Measurements from ENCODE around the gene RBM34. TPM values are rescaled to one million over a fixed set of nuclear protein-coding genes. Genes with fewer than 3 reads are reported as not detected.

The RBM34 gene
- total RNA-seq, 1 donor, result 55.0 TPM

- TF ChIP-seq, protein P1, sequence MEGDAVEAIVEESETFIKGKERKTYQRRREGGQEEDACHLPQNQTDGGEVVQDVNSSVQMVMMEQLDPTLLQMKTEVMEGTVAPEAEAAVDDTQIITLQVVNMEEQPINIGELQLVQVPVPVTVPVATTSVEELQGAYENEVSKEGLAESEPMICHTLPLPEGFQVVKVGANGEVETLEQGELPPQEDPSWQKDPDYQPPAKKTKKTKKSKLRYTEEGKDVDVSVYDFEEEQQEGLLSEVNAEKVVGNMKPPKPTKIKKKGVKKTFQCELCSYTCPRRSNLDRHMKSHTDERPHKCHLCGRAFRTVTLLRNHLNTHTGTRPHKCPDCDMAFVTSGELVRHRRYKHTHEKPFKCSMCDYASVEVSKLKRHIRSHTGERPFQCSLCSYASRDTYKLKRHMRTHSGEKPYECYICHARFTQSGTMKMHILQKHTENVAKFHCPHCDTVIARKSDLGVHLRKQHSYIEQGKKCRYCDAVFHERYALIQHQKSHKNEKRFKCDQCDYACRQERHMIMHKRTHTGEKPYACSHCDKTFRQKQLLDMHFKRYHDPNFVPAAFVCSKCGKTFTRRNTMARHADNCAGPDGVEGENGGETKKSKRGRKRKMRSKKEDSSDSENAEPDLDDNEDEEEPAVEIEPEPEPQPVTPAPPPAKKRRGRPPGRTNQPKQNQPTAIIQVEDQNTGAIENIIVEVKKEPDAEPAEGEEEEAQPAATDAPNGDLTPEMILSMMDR (IDR thresholded peaks at IDR 0.05; ENCODE audit: extremely low read depth, low read depth, low read length), result no peak
- Histone ChIP-seq H3K27me3 (ENCODE audit: insufficient read depth, low read length) (no peaks in the 10 kb centered on the region), H3K4me3 (ENCODE audit: insufficient read depth, low read length) (no peak overlapping the region), H3K4me2 (ENCODE audit: insufficient read depth, low read length) (no peak overlapping the region), H3K36me3 (ENCODE audit: insufficient read depth, low read length) (peaks cover 26% of the 10 kb centered on the region), H2AFZ (ENCODE audit: low read length) (no peak overlapping the region), H4K20me1 (ENCODE audit: insufficient read depth, low read length) (no peaks in the 10 kb centered on the region), H3K4me1 (ENCODE audit: insufficient read depth, low read length) (no peaks in the 10 kb centered on the region), H3K9me3 (ENCODE audit: low read depth, low read length) (no peaks in the 10 kb centered on the region), H3K27ac (ENCODE audit: low read depth, low read length) (no peak overlapping the region), H3K79me2 (ENCODE audit: insufficient read depth, low read length) (peaks cover 3% of the 10 kb centered on the region)
- no peak for DNase-seq (ENCODE audit: insufficient read length, low spot score, missing footprints)
Observed at GRCh38 chr1:235190431-235190830, 29.4 kb upstream of the RBM34 start.

GRCh38 chr1:235187316-235187715 lies 26.3 kb upstream of the RBM34 start:
- Histone ChIP-seq H3K36me3 (ENCODE audit: insufficient read depth, low read length) (peaks cover 8% of the 10 kb centered on the region), H2AFZ (ENCODE audit: low read length) (no peak overlapping the region), H4K20me1 (ENCODE audit: insufficient read depth, low read length) (no peaks in the 10 kb centered on the region), H3K79me2 (ENCODE audit: insufficient read depth, low read length) (peaks cover 3% of the 10 kb centered on the region), H3K9me3 (ENCODE audit: low read depth, low read length) (no peaks in the 10 kb centered on the region), H3K4me3 (ENCODE audit: insufficient read depth, low read length) (no peak overlapping the region), H3K27me3 (ENCODE audit: insufficient read depth, low read length) (no peaks in the 10 kb centered on the region), H3K4me1 (ENCODE audit: insufficient read depth, low read length) (no peaks in the 10 kb centered on the region), H3K4me2 (ENCODE audit: insufficient read depth, low read length) (no peak overlapping the region), H3K27ac (ENCODE audit: low read depth, low read length) (no peak overlapping the region)
- TF ChIP-seq, protein P1 (IDR thresholded peaks at IDR 0.05; ENCODE audit: extremely low read depth, low read depth, low read length), result no peak
- peak; percentile 11 for DNase-seq (ENCODE audit: insufficient read length, low spot score, missing footprints)

DNA sequence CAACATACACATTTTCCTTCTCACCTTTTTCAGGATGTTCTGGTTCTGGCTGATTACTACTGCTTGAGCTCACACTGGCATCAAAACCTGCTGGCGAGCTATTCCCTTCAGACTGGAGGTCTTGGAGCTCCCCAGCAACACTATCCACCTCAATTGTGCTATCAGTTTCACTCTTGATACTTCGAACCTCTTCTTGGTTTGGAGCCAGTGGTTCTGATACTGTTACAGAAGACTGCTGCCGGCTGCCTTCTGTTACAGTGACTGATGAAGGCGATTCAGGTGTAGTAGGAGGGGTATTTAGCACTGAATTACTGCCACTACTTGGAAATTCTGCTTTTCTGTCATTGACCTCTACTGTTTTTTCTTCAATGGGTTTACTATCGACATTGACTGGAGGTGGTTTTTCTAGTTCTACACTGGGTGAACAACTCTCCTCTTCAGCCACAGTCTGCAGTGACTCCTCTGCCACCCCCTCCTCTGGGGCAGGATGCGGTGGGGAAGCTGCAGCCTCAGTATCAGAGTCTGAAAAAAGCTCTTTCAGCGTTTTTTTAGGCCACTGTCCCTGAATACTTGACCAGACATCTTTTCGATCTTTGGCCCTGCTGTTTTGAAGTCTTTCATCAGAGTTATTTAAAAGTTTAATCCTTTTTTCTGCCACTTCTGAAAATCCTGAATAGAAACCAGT lies 20.7 kb upstream of the RBM34 start:
- no peak overlapping the region for H3K4me3 ChIP-seq (ENCODE audit: insufficient read depth, low read length)
- H3K27ac ChIP-seq (ENCODE audit: low read depth, low read length), result no peak overlapping the region
- peaks cover 20% of the 10 kb centered on the region for H3K36me3 ChIP-seq (ENCODE audit: insufficient read depth, low read length)
- DNase-seq (ENCODE audit: insufficient read length, low spot score, missing footprints), result no peak
- peaks cover 5% of the 10 kb centered on the region for H3K79me2 ChIP-seq (ENCODE audit: insufficient read depth, low read length)
- H4K20me1 ChIP-seq (ENCODE audit: insufficient read depth, low read length), result no peaks in the 10 kb centered on the region
- H3K27me3 ChIP-seq (ENCODE audit: insufficient read depth, low read length), result no peaks in the 10 kb centered on the region
- no peak overlapping the region for H2AFZ ChIP-seq (ENCODE audit: low read length)
- H3K4me1 ChIP-seq (ENCODE audit: insufficient read depth, low read length), result no peaks in the 10 kb centered on the region
- no peaks in the 10 kb centered on the region for H3K9me3 ChIP-seq (ENCODE audit: low read depth, low read length)
- no peak overlapping the region for H3K4me2 ChIP-seq (ENCODE audit: insufficient read depth, low read length)
- TF ChIP-seq, protein P1 (IDR thresholded peaks at IDR 0.05; ENCODE audit: extremely low read depth, low read depth, low read length), result no peak

- H3K27me3 ChIP-seq (ENCODE audit: insufficient read depth, low read length), result no peaks in the 10 kb centered on the region
- H3K4me2 ChIP-seq (ENCODE audit: insufficient read depth, low read length), result no peak overlapping the region
- H3K79me2 ChIP-seq (ENCODE audit: insufficient read depth, low read length), result peaks cover 5% of the 10 kb centered on the region
- H4K20me1 ChIP-seq (ENCODE audit: insufficient read depth, low read length), result no peaks in the 10 kb centered on the region
- no peak overlapping the region for H3K27ac ChIP-seq (ENCODE audit: low read depth, low read length)
- DNase-seq (ENCODE audit: insufficient read length, low spot score, missing footprints), result no peak
- H3K36me3 ChIP-seq (ENCODE audit: insufficient read depth, low read length), result peaks cover 24% of the 10 kb centered on the region
- H3K4me3 ChIP-seq (ENCODE audit: insufficient read depth, low read length), result no peak overlapping the region
- H3K4me1 ChIP-seq (ENCODE audit: insufficient read depth, low read length), result no peaks in the 10 kb centered on the region
- no peaks in the 10 kb centered on the region for H3K9me3 ChIP-seq (ENCODE audit: low read depth, low read length)
- H2AFZ ChIP-seq (ENCODE audit: low read length), result no peak overlapping the region
- TF ChIP-seq, protein P1 (IDR thresholded peaks at IDR 0.05; ENCODE audit: extremely low read depth, low read depth, low read length), result no peak
Observed at GRCh38 chr1:235180916-235181460, 19.9 kb upstream of the RBM34 start.

All from osteoblast (primary cell).